Stimulated activated CD4-positive, alpha-beta T cell treated with anti-CD3 and anti-CD28 coated beads, Interleukin-4, amount 100 ng/mL, for 24 hours (primary cell): Measurements from ENCODE around the gene TCIRG1.

Experiments used
- DNase-seq: peaks from one replicate; pipeline ENCODE4 v3.0.0-alpha.2; 2020

The TCIRG1 gene

GRCh38 chr11:68040101-68040956, 1.5 kb downstream of the TCIRG1 start:
- DNase-seq, result peak; percentile 44

GRCh38 chr11:68040957-68041591, 2.2 kb downstream of the TCIRG1 start:
- DNase-seq, result no peak

GRCh38 chr11:68041617-68042218, 2.9 kb downstream of the TCIRG1 start:
- no peak for DNase-seq

GRCh38 chr11:68042219-68043028, 3.6 kb downstream of the TCIRG1 start:
- no peak for DNase-seq

- DNase-seq, result no peak
These were observed 4.2 kb downstream of the TCIRG1 start for GRCh38 chr11:68043029-68043348.

GRCh38 chr11:68043349-68044144, 4.7 kb downstream of the TCIRG1 start:
- no peak for DNase-seq

- DNase-seq, result no peak
These were observed 5.5 kb downstream of the TCIRG1 start for GRCh38 chr11:68044145-68044813.

GRCh38 chr11:68044898-68045351, 6.1 kb downstream of the TCIRG1 start:
- DNase-seq, result no peak

GRCh38 chr11:68047437-68048290, 8.8 kb downstream of the TCIRG1 start:
- DNase-seq, result no peak

- DNase-seq, result no peak
These were observed 10.1 kb downstream of the TCIRG1 start for GRCh38 chr11:68048681-68049508.

- DNase-seq, result no peak
These were observed 10.9 kb downstream of the TCIRG1 start for GRCh38 chr11:68049509-68050370.

GRCh38 chr11:68050371-68050841, 11.6 kb downstream of the TCIRG1 start:
- no peak for DNase-seq

GRCh38 chr11:68051191-68052136, 12.6 kb downstream of the TCIRG1 start:
- DNase-seq, result no peak

GRCh38 chr11:68052137-68052873, 13.5 kb downstream of the TCIRG1 start:
- DNase-seq, result no peak

GRCh38 chr11:68053117-68053516, 14.3 kb downstream of the TCIRG1 start:
- DNase-seq, result no peak

GRCh38 chr11:68053981-68054812, 15.4 kb downstream of the TCIRG1 start:
- DNase-seq, result no peak
